ENCODE data around the gene PCNX2.

Gene PCNX2

GRCh38 chr1:233294913-233295236 lies 650 bp downstream of the PCNX2 start (continued):
- TF ChIP-seq ZNF645 (tag by site-specific recombination; IDR thresholded peaks at IDR 0.05) (no peak), MZF1 (tag by site-specific recombination; IDR thresholded peaks at IDR 0.05; ENCODE audit: borderline replicate concordance) (peak; percentile 75), TRIM28 (IDR thresholded peaks at IDR 0.05; ENCODE audit: borderline replicate concordance, low read length) (no peak), ZNF449 (tag by site-specific recombination; IDR thresholded peaks at IDR 0.05) (no peak), ZNF623 (tag by site-specific recombination; IDR thresholded peaks at IDR 0.05) (0 out of 2 replicates have a peak, but pooled peaks have one; percentile 20), ZNF624 (tag by site-specific recombination; IDR thresholded peaks at IDR 0.05) (no peak), ZBTB48 (tag by site-specific recombination; IDR thresholded peaks at IDR 0.05) (peak; percentile 83; the same call in 1 of the 2 replicates), ZNF335 (tag by site-specific recombination; conservative IDR thresholded peaks at IDR 0.05) (peak; percentile 63), ZNF2 (tag by site-specific recombination; IDR thresholded peaks at IDR 0.05) (peak; percentile 77; the same call in 1 of the 2 replicates), SP7 (tag by site-specific recombination; IDR thresholded peaks at IDR 0.05) (peak; percentile 84), ZNF23 (tag by site-specific recombination; IDR thresholded peaks at IDR 0.05; ENCODE audit: borderline replicate concordance) (no peak)

GRCh38 chr1:233293556-233294446 lies 1.7 kb downstream of the PCNX2 start:
- no peak overlapping the region for H3K4me3 ChIP-seq (ENCODE audit: low read depth, low read length)
- CTCF ChIA-PET: interaction anchor here (0.6 to 2.6 kb wide), 4 partner anchors 11 to 776 kb away, joined by 3 to 9 read pairs (median 4); no protein-coding TSS in a partner anchor
- H3K27ac ChIP-seq (ENCODE audit: extremely low read depth, low read depth, low read length): no peak overlapping the region
- H3K4me1 ChIP-seq (ENCODE audit: control insufficient read depth, insufficient read depth, low read length): peaks cover 14% of the 10 kb centered on the region
- TF ChIP-seq PRDM1 (tag by site-specific recombination; IDR thresholded peaks at IDR 0.05) (peak; percentile 90), PRDM6 (tag by site-specific recombination; IDR thresholded peaks at IDR 0.05) (0 out of 2 replicates have a peak, but pooled peaks have one; percentile 1), ZNF585B (tag by site-specific recombination; IDR thresholded peaks at IDR 0.05) (no peak), ZNF548 (tag by site-specific recombination; IDR thresholded peaks at IDR 0.05) (no peak), ZNF211 (tag by site-specific recombination; IDR thresholded peaks at IDR 0.05; ENCODE audit: low read depth) (no peak), KLF7 (tag by site-specific recombination; IDR thresholded peaks at IDR 0.05; ENCODE audit: borderline replicate concordance) (no peak), ZNF184 (tag by site-specific recombination; IDR thresholded peaks at IDR 0.05) (peak; percentile 3; the same call in 1 of the 2 replicates), REPIN1 (tag by site-specific recombination; IDR thresholded peaks at IDR 0.05; ENCODE audit: low read depth) (peak; percentile 91; the same call in 1 of the 2 replicates), ZNF366 (tag by site-specific recombination; conservative IDR thresholded peaks at IDR 0.05) (0 out of 2 replicates have a peak, but pooled peaks have one; percentile 18), ZNF664 (tag by site-specific recombination; IDR thresholded peaks at IDR 0.05) (peak; percentile 98), ZNF449 (tag by site-specific recombination; IDR thresholded peaks at IDR 0.05) (peak; percentile 100)
- H3K36me3 ChIP-seq (ENCODE audit: control insufficient read depth in 2 of 2, insufficient read depth in 1 of 2, low read length in 2 of 2): peaks cover 0 to 10% of the 10 kb centered on the region in 2 experiments; a peak in 1 of 3 replicates
- POLR2A ChIA-PET: no interaction called here
- no peaks in the 10 kb centered on the region for H3K9me3 ChIP-seq (ENCODE audit: control insufficient read depth, insufficient read depth, low read depth, low read length)
